ENCODE measurements around the gene NOA1. TPM values are rescaled to one million over a fixed set of nuclear protein-coding genes. Genes with fewer than 3 reads are reported as not detected.
A peak's percentile ranks its signal among the peaks of the same experiment; 100 is the strongest.

NOA1 gene
- total RNA-seq, 1 experiment from 2014 or later: 23.2 TPM

GRCh38 chr4:56986952-56987351 lies 9.5 kb upstream of the NOA1 start:
- Mint-ChIP-seq H3K4me1 (ENCODE audit: insufficient read depth, unreplicated experiment) (peaks cover 33% of the 10 kb centered on the region), H3K9me3 (ENCODE audit: unreplicated experiment) (no peaks in the 10 kb centered on the region), H3K27ac (ENCODE audit: low read depth, unreplicated experiment) (no peak overlapping the region), H3K36me3 (ENCODE audit: insufficient read depth, unreplicated experiment) (peaks cover 62% of the 10 kb centered on the region), H3K4me3 (ENCODE audit: unreplicated experiment) (no peak overlapping the region), H3K27me3 (ENCODE audit: insufficient read depth, unreplicated experiment) (no peaks in the 10 kb centered on the region)
- no peak for TF ChIP-seq CTCF (IDR thresholded peaks at IDR 0.05; ENCODE audit: unreplicated experiment)
- BruUV-seq (replicated peaks): no TSS peak
- intact Hi-C loops (cut with micrococcal nuclease): no loop called here
- CTCF ChIA-PET: interaction anchor here (0.6 to 1.8 kb wide), 3 partner anchors 9 to 301 kb away, joined by 4 to 5 read pairs (median 5); partner anchors contain the start of gene NOA1
- POLR2A ChIA-PET: interaction anchor here (8.2 kb wide), 1 partner anchor 9 kb away, joined by 69 read pairs; the partner anchor contains the start of genes NOA1 and POLR2B
- no peak for DNase-seq (ENCODE audit: unreplicated experiment)

- no peak for TF ChIP-seq CTCF (IDR thresholded peaks at IDR 0.05; ENCODE audit: unreplicated experiment)
- Mint-ChIP-seq H3K4me1 (ENCODE audit: insufficient read depth, unreplicated experiment) (peaks cover 40% of the 10 kb centered on the region), H3K27ac (ENCODE audit: low read depth, unreplicated experiment) (no peak overlapping the region), H3K27me3 (ENCODE audit: insufficient read depth, unreplicated experiment) (no peaks in the 10 kb centered on the region), H3K36me3 (ENCODE audit: insufficient read depth, unreplicated experiment) (peaks cover 58% of the 10 kb centered on the region), H3K4me3 (ENCODE audit: unreplicated experiment) (no peak overlapping the region), H3K9me3 (ENCODE audit: unreplicated experiment) (no peaks in the 10 kb centered on the region)
- CTCF ChIA-PET: interaction anchor here (1.1 to 1.8 kb wide), 2 partner anchors 9 to 52 kb away, joined by 4 to 5 read pairs; partner anchors contain the start of gene NOA1
- intact Hi-C loops (cut with micrococcal nuclease): no loop called here
- POLR2A ChIA-PET: interaction anchor here (0.7 to 8.2 kb wide), 2 partner anchors 8 to 1567 kb away, joined by 3 to 69 read pairs; partner anchors contain the start of genes NOA1 and POLR2B
- no peak for DNase-seq (ENCODE audit: unreplicated experiment)
- no TSS peak for BruUV-seq (replicated peaks)
Measured at GRCh38 chr4:56986192-56986591, 8.8 kb upstream of the NOA1 start.

- BruUV-seq (replicated peaks): no TSS peak
- no peaks in the 10 kb centered on the region for H3K9me3 Mint-ChIP-seq (ENCODE audit: unreplicated experiment)
- H3K27me3 Mint-ChIP-seq (ENCODE audit: insufficient read depth, unreplicated experiment): no peaks in the 10 kb centered on the region
- ChIA-PET CTCF (interaction anchor here (0.7 kb wide), 1 partner anchor 491 kb away, joined by 4 read pairs; no protein-coding TSS in a partner anchor), POLR2A (interaction anchor here (1.0 to 1.1 kb wide), 2 partner anchors 18 to 44 kb away, joined by 3 read pairs; no protein-coding TSS in a partner anchor)
- DNase-seq (ENCODE audit: unreplicated experiment): no peak
- H3K4me1 Mint-ChIP-seq (ENCODE audit: insufficient read depth, unreplicated experiment): peaks cover 27% of the 10 kb centered on the region
- peak overlapping the region; percentile 56 for H3K4me3 Mint-ChIP-seq (ENCODE audit: unreplicated experiment)
- no peak overlapping the region for H3K27ac Mint-ChIP-seq (ENCODE audit: low read depth, unreplicated experiment)
- TF ChIP-seq CTCF (IDR thresholded peaks at IDR 0.05; ENCODE audit: unreplicated experiment): no peak
- H3K36me3 Mint-ChIP-seq (ENCODE audit: insufficient read depth, unreplicated experiment): peaks cover 46% of the 10 kb centered on the region
- intact Hi-C loops (cut with micrococcal nuclease): no loop called here
Measured at GRCh38 chr4:56981795-56982201, 4.4 kb upstream of the NOA1 start.

GRCh38 chr4:56979421-56980072 lies 2.1 kb upstream of the NOA1 start:
- DNase-seq (ENCODE audit: unreplicated experiment): peak; percentile 36
- intact Hi-C loops (cut with micrococcal nuclease): no loop called here

More at GRCh38 chr4:56979421-56980072, 2.1 kb upstream of the NOA1 start:
- H3K27ac Mint-ChIP-seq (ENCODE audit: low read depth, unreplicated experiment): peak overlapping the region; percentile 97
- H3K9me3 Mint-ChIP-seq (ENCODE audit: unreplicated experiment): no peaks in the 10 kb centered on the region
- CTCF ChIA-PET: interaction anchor here (0.6 to 1.1 kb wide), 6 partner anchors 11 to 1971 kb away, joined by 3 to 5 read pairs (median 3); no protein-coding TSS in a partner anchor
- peaks cover 47% of the 10 kb centered on the region for H3K36me3 Mint-ChIP-seq (ENCODE audit: insufficient read depth, unreplicated experiment)
- peaks cover 24% of the 10 kb centered on the region for H3K4me1 Mint-ChIP-seq (ENCODE audit: insufficient read depth, unreplicated experiment)
- H3K27me3 Mint-ChIP-seq (ENCODE audit: insufficient read depth, unreplicated experiment): no peaks in the 10 kb centered on the region
- H3K4me3 Mint-ChIP-seq (ENCODE audit: unreplicated experiment): peak overlapping the region; percentile 97
- TF ChIP-seq CTCF (IDR thresholded peaks at IDR 0.05; ENCODE audit: unreplicated experiment): no peak
- no TSS peak for BruUV-seq (replicated peaks)
- POLR2A ChIA-PET: interaction anchor here (0.6 to 6.0 kb wide), 32 partner anchors 10 to 1455 kb away, joined by 3 to 165 read pairs (median 5); partner anchors contain the start of genes AASDH, PAICS, PPAT and REST

All from MCF 10A (cell line).